ENCODE data around the gene KLK2. TPM values are rescaled to one million over a fixed set of nuclear protein-coding genes. Genes with fewer than 3 reads are reported as not detected.

The KLK2 gene
- total and polyA plus RNA-seq, 10 donors: 0.37 to 1.2 (median 0.65) TPM; not detected in 5

GRCh38 chr19:50912727-50913716 is 39.8 kb downstream of the KLK2 start:
- Histone ChIP-seq H3K4me3 (no peak overlapping the region), H3K4me1 (peaks cover 0 to 9% (median 0%) of the 10 kb centered on the region in 6 donors), H3K27ac (no peak overlapping the region), H3K9me3 (no peaks in the 10 kb centered on the region), H3K27me3 (replicated peaks in 1 of 7) (peaks cover 3 to 92% (median 32%) of the 10 kb centered on the region in 7 donors), H3K36me3 (no peaks in the 10 kb centered on the region)
- 11 to 13% (median 12%) methylated on average over 29 of the region's 29 CpGs for WGBS, 5 donors
- TF ChIP-seq POLR2A (IDR thresholded peaks at IDR 0.05) (no peak), POLR2AphosphoS5 (IDR thresholded peaks at IDR 0.05) (no peak)
- TF ChIP-seq, protein P1, sequence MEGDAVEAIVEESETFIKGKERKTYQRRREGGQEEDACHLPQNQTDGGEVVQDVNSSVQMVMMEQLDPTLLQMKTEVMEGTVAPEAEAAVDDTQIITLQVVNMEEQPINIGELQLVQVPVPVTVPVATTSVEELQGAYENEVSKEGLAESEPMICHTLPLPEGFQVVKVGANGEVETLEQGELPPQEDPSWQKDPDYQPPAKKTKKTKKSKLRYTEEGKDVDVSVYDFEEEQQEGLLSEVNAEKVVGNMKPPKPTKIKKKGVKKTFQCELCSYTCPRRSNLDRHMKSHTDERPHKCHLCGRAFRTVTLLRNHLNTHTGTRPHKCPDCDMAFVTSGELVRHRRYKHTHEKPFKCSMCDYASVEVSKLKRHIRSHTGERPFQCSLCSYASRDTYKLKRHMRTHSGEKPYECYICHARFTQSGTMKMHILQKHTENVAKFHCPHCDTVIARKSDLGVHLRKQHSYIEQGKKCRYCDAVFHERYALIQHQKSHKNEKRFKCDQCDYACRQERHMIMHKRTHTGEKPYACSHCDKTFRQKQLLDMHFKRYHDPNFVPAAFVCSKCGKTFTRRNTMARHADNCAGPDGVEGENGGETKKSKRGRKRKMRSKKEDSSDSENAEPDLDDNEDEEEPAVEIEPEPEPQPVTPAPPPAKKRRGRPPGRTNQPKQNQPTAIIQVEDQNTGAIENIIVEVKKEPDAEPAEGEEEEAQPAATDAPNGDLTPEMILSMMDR (IDR thresholded peaks at IDR 0.05 in 8 of 11, conservative IDR thresholded peaks at IDR 0.05 in 3 of 11): no peak
- DNase-seq: no peak
- intact Hi-C loops (cut with DNase I; ENCODE audit: low total_unique reads): no loop called here

GRCh38 chr19:50916069-50916468 is 42.8 kb downstream of the KLK2 start:
- TF ChIP-seq, protein P1 (IDR thresholded peaks at IDR 0.05 in 8 of 11, conservative IDR thresholded peaks at IDR 0.05 in 3 of 11): no peak
- TF ChIP-seq POLR2A (IDR thresholded peaks at IDR 0.05) (no peak), POLR2AphosphoS5 (IDR thresholded peaks at IDR 0.05) (no peak)
- no peak overlapping the region for H3K27ac ChIP-seq
- H3K4me3 ChIP-seq: no peak overlapping the region
- H3K9me3 ChIP-seq: no peaks in the 10 kb centered on the region
- no peak for DNase-seq
- intact Hi-C loops (cut with DNase I; ENCODE audit: low total_unique reads): no loop called here
- no peaks in the 10 kb centered on the region for H3K36me3 ChIP-seq
- peaks cover 3 to 89% (median 15%) of the 10 kb centered on the region in 7 donors for H3K27me3 ChIP-seq (replicated peaks in 1 of 7)
- H3K4me1 ChIP-seq: no peaks in the 10 kb centered on the region
- 52 to 90% (median 70%) methylated on average over 2 of the region's 2 CpGs for WGBS, 5 donors

- H3K27me3 ChIP-seq (replicated peaks in 1 of 7): peaks cover 0 to 75% (median 0%) of the 10 kb centered on the region in 7 donors
- peaks cover 0 to 12% (median 9%) of the 10 kb centered on the region in 6 donors for H3K4me1 ChIP-seq
- no peak overlapping the region for H3K4me3 ChIP-seq
- intact Hi-C loops (cut with DNase I; ENCODE audit: low total_unique reads): no loop called here
- no peak overlapping the region for H3K27ac ChIP-seq
- H3K36me3 ChIP-seq: no peaks in the 10 kb centered on the region
- no peaks in the 10 kb centered on the region for H3K9me3 ChIP-seq
- WGBS, 5 donors: 4 to 8% (median 5%) methylated on average over 12 of the region's 12 CpGs
- TF ChIP-seq, protein P1 (IDR thresholded peaks at IDR 0.05 in 8 of 11, conservative IDR thresholded peaks at IDR 0.05 in 3 of 11): no peak
- TF ChIP-seq POLR2AphosphoS5 (IDR thresholded peaks at IDR 0.05) (no peak), POLR2A (IDR thresholded peaks at IDR 0.05) (no peak)
- DNase-seq: no peak
Observed at GRCh38 chr19:50921426-50922316, 48.4 kb downstream of the KLK2 start.

Measured in spleen (tissue), 11 donors.